ENCODE measurements around the gene ABCG1. TPM values are rescaled to one million over a fixed set of nuclear protein-coding genes. Genes with fewer than 3 reads are reported as not detected.

ABCG1 gene
- total and polyA plus RNA-seq, 2 experiments from 2014 or later: 8.4 to 10.7 TPM

DNA sequence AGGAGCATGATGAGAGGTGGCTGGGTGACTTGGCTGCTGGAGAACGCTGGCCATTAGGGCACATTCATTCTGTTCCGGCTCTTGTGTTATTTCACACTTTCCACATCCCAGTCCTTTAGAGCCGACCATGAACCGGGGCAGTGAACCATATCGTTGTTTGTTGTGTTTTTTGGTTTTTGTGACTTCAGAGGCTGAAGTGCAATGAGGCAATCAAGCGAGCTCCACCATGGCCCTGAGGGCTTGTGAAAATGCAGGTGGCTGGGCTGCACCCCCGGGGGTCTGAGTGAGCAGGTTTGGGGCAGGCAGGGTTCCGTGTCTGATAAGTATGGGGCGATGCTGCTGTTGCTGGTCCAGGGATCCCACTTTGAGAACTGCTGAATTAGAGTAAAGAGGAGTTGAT, 23.7 kb downstream of the ABCG1 start:
- Histone ChIP-seq H3K4me3 (no peak overlapping the region), H4K20me1 (ENCODE audit: insufficient read depth, poor library complexity, severe bottlenecking) (no peaks in the 10 kb centered on the region), H3K79me2 (no peaks in the 10 kb centered on the region), H3K27me3 (no peaks in the 10 kb centered on the region), H3K9me2 (replicated peaks; ENCODE audit: insufficient read depth) (no peaks in the 10 kb centered on the region), H3K27ac (no peak overlapping the region), H3K4me2 (no peak overlapping the region), H3K4me1 (ENCODE audit: insufficient read depth) (peaks cover 4% of the 10 kb centered on the region), H3K36me3 (replicated peaks; ENCODE audit: insufficient read depth, low read depth) (no peaks in the 10 kb centered on the region), H2AFZ (no peak overlapping the region), H3K9me3 (ENCODE audit: low read depth) (no peaks in the 10 kb centered on the region)
- WGBS (ENCODE audit: low lambda C conversion rate, missing lambda C conversion rate): 89% methylated on average over 9 of the region's 9 CpGs
- no peak for TF ChIP-seq EZH2phosphoT487 (IDR thresholded peaks at IDR 0.05; ENCODE audit: low read depth, severe bottlenecking, unreplicated experiment)
- TF ChIP-seq, protein P1, sequence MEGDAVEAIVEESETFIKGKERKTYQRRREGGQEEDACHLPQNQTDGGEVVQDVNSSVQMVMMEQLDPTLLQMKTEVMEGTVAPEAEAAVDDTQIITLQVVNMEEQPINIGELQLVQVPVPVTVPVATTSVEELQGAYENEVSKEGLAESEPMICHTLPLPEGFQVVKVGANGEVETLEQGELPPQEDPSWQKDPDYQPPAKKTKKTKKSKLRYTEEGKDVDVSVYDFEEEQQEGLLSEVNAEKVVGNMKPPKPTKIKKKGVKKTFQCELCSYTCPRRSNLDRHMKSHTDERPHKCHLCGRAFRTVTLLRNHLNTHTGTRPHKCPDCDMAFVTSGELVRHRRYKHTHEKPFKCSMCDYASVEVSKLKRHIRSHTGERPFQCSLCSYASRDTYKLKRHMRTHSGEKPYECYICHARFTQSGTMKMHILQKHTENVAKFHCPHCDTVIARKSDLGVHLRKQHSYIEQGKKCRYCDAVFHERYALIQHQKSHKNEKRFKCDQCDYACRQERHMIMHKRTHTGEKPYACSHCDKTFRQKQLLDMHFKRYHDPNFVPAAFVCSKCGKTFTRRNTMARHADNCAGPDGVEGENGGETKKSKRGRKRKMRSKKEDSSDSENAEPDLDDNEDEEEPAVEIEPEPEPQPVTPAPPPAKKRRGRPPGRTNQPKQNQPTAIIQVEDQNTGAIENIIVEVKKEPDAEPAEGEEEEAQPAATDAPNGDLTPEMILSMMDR (IDR thresholded peaks at IDR 0.05; ENCODE audit: poor library complexity): no peak
- no peak for TF ChIP-seq EZH2 (IDR thresholded peaks at IDR 0.05; ENCODE audit: borderline replicate concordance)
- DNase-seq (ENCODE audit: low spot score): no peak

DNA sequence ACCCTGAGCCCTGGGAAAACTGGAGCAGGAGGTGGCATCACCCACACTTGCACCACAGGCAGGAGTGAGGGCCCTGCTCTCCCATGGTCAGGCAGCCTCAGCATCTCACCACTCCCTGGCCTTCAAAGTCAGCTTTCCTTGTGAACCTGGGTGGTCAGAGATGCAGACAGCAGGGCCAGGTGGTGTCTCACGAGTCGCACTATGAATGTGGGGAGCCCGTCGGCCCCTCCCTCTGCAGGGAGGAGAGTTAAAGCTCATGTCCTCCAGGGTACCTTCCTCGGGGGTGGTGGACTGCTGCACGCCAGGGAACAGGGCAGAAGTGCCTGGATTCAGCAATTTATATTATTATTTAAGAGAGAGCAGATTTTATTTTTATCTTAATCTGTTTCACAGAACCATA, 24.1 kb downstream of the ABCG1 start:
- no peaks in the 10 kb centered on the region for H3K27me3 ChIP-seq
- H3K9me2 ChIP-seq (replicated peaks; ENCODE audit: insufficient read depth): no peaks in the 10 kb centered on the region
- H3K9me3 ChIP-seq (ENCODE audit: low read depth): no peaks in the 10 kb centered on the region
- H3K27ac ChIP-seq: no peak overlapping the region
- H4K20me1 ChIP-seq (ENCODE audit: insufficient read depth, poor library complexity, severe bottlenecking): no peaks in the 10 kb centered on the region
- no peak overlapping the region for H3K4me2 ChIP-seq
- TF ChIP-seq EZH2phosphoT487 (IDR thresholded peaks at IDR 0.05; ENCODE audit: low read depth, severe bottlenecking, unreplicated experiment): no peak
- TF ChIP-seq EZH2 (IDR thresholded peaks at IDR 0.05; ENCODE audit: borderline replicate concordance): no peak
- TF ChIP-seq, protein P1 (IDR thresholded peaks at IDR 0.05; ENCODE audit: poor library complexity): no peak
- 86% methylated on average over 6 of the region's 6 CpGs for WGBS (ENCODE audit: low lambda C conversion rate, missing lambda C conversion rate)
- H3K4me3 ChIP-seq: no peak overlapping the region
- no peak overlapping the region for H2AFZ ChIP-seq
- no peaks in the 10 kb centered on the region for H3K36me3 ChIP-seq (replicated peaks; ENCODE audit: insufficient read depth, low read depth)
- no peaks in the 10 kb centered on the region for H3K79me2 ChIP-seq
- peaks cover 4% of the 10 kb centered on the region for H3K4me1 ChIP-seq (ENCODE audit: insufficient read depth)
- DNase-seq (ENCODE audit: low spot score): no peak

DNA sequence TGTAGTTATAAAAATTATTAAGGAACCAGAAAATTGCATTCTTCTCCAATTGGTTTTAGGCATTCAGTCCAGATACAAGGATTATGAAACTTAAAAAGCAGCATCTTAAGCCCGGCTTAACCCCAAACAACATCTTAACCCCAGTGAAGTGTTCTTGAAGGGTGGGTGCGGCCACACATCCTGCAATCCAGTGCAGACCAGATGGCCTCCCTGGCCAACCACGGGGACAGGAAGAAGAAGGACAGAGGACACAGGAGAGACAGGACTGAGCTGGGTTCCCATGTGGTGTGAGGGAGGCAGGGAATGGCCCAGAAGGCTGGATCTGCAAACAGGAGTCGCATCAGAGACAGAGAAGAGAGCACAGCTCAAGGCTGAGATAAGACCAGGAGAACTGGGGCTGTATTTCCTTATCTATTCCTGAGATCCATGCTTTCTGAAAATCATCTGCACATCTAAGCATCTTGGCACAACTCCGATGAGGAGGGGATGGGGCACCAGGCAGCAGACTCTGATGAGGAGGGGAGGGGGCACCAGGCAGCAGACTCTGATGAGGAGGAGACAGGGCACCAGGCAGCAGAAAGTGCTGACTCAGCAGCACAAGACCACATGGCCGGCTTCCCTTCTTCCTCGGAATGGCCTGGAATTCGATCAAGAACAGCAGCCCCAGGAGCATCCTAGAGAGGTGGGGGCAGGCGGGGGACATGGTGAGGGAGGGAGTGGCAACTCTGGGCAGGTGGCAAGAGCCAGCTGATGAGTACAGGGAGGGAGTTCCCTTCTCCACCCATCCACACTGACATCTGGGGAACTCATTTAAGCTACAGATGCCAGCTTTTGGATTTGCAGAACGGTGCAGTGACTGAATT, 26.6 kb downstream of the ABCG1 start:
- H3K79me2 ChIP-seq: no peaks in the 10 kb centered on the region
- TF ChIP-seq, protein P1 (IDR thresholded peaks at IDR 0.05; ENCODE audit: poor library complexity): no peak
- H2AFZ ChIP-seq: no peak overlapping the region
- no peak overlapping the region for H3K4me2 ChIP-seq
- no peaks in the 10 kb centered on the region for H4K20me1 ChIP-seq (ENCODE audit: insufficient read depth, poor library complexity, severe bottlenecking)
- H3K4me1 ChIP-seq (ENCODE audit: insufficient read depth): peaks cover 4% of the 10 kb centered on the region
- H3K4me3 ChIP-seq: no peak overlapping the region
- H3K9me2 ChIP-seq (replicated peaks; ENCODE audit: insufficient read depth): no peaks in the 10 kb centered on the region
- 49% methylated on average over 10 of the region's 10 CpGs for WGBS (ENCODE audit: low lambda C conversion rate, missing lambda C conversion rate)
- DNase-seq (ENCODE audit: low spot score): peak; percentile 51
- no peaks in the 10 kb centered on the region for H3K36me3 ChIP-seq (replicated peaks; ENCODE audit: insufficient read depth, low read depth)
- no peaks in the 10 kb centered on the region for H3K9me3 ChIP-seq (ENCODE audit: low read depth)
- H3K27ac ChIP-seq: no peak overlapping the region
- H3K27me3 ChIP-seq: no peaks in the 10 kb centered on the region
